GM12892 (cell line): ENCODE measurements around the gene RGS13.
"Not testable (repeated sequence)": the region's sequence is repeated elsewhere in the genome, so short reads cannot be mapped to it uniquely, and the experiment has no call there.

Experiments used
- POLR2A ChIP-seq: IDR thresholded peaks from 2 replicates; pipeline ENCODE4 v1.6.1; 2011; ENCODE audit warnings: low read depth, low read length, control low read depth
- POLR2AphosphoS5 ChIP-seq: IDR thresholded peaks from 2 replicates; pipeline ENCODE4 v1.6.1; 2011; ENCODE audit warnings: low read depth, low read length, control low read depth
- TAF1 ChIP-seq: IDR thresholded peaks from 2 replicates; pipeline ENCODE4 v1.6.1; 2011; ENCODE audit warnings: low read depth, mild to moderate bottlenecking, control low read depth, low read length, borderline replicate concordance

DNA sequence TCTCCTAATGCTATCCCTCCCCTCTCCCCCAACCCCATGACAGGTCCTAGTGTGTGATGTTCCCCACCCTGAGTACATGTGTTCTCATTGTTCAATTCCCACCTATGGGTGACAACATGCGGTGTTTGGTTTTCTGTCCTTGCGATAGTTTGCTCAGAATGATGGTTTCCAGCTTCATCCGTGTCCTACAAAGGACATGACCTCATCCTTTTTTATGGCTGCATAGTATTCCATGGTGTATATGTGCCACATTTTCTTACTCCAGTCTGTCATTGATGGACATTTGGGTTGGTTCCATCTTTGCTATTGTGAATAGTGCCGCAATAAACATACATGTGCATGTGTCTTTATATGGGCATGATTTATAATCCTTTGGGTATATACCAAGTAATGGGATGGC, 47.1 kb downstream of the RGS13 start:
- not testable (repeated sequence) for TF ChIP-seq POLR2AphosphoS5, POLR2A, TAF1
